Breast epithelium (tissue), 3 donors: ENCODE measurements around the gene REV3L.

Source experiments
- POLR2A ChIP-seq: fragments of 450-650 bp; IDR thresholded peaks from one replicate; pipeline ENCODE4 v1.6.1; 2016; ENCODE audit warnings: antibody characterized with exemption, mild to moderate bottlenecking, moderate library complexity
- POLR2AphosphoS5 ChIP-seq, 3 donors: sonication (generic); formaldehyde crosslinking; IDR thresholded peaks; one replicate each; pipeline ENCODE4 v1.6.1; 2017; ENCODE audit warnings: antibody characterized with exemption in 3 of 3
- TF ChIP-seq, protein P1 (sequence below), 3 donors: fragments of 450-650 bp; IDR thresholded peaks; one replicate each; pipeline ENCODE4 v1.5.1; 2016 to 2017; ENCODE audit warnings: antibody characterized with exemption in 3 of 3, mild to moderate bottlenecking in 3 of 3, moderate library complexity in 3 of 3

DNA sequence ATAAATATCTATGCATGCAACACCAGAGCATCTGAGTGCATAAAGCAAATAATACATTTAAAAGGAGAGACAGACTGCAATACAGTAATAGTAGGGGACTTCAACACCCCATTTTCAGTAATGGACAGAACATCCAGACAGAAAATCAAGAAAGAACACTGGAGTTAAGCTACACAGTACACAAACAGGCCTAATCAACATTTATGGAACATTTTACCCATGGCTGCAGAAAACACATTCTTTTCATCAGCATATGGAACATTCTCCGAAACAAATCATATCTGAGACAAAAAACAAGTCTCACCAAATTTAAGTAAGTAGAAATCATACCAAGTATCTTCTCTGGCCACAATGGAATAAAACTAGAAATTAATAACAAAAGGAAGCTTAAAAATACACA is 50.5 kb downstream of the REV3L start:
- no peak for TF ChIP-seq POLR2A
- TF ChIP-seq, protein P1, sequence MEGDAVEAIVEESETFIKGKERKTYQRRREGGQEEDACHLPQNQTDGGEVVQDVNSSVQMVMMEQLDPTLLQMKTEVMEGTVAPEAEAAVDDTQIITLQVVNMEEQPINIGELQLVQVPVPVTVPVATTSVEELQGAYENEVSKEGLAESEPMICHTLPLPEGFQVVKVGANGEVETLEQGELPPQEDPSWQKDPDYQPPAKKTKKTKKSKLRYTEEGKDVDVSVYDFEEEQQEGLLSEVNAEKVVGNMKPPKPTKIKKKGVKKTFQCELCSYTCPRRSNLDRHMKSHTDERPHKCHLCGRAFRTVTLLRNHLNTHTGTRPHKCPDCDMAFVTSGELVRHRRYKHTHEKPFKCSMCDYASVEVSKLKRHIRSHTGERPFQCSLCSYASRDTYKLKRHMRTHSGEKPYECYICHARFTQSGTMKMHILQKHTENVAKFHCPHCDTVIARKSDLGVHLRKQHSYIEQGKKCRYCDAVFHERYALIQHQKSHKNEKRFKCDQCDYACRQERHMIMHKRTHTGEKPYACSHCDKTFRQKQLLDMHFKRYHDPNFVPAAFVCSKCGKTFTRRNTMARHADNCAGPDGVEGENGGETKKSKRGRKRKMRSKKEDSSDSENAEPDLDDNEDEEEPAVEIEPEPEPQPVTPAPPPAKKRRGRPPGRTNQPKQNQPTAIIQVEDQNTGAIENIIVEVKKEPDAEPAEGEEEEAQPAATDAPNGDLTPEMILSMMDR (IDR thresholded peaks at IDR 0.05): no peak
- TF ChIP-seq POLR2AphosphoS5 (IDR thresholded peaks at IDR 0.05): no peak
